Keratinocyte (primary cell): ENCODE data around the gene RACGAP1. TPM values are rescaled to one million over a fixed set of nuclear protein-coding genes. Genes with fewer than 3 reads are reported as not detected.

Experiments
- DNase-seq: peaks from one replicate; pipeline ENCODE4 v3.0.0-alpha.2; 2011; ENCODE audit warnings: low read depth, missing footprints, low spot score
- FAIRE-seq: peaks from 2 replicates; lab custom pipeline; 2011; peaks lifted over from hg19 to GRCh38; lab: Jason Lieb, UNC
- H2AFZ ChIP-seq: 2 replicates; pipeline ENCODE4 v1.6.0; 2012; ENCODE audit warnings: low read length, control low read depth, inconsistent platforms; ENCODE audit not compliant: control insufficient read depth
- H3K27ac ChIP-seq: 2 replicates; pipeline ENCODE4 v1.5.1; 2011; ENCODE audit warnings: low read length; ENCODE audit not compliant: control insufficient read depth, insufficient read depth
- H3K27me3 ChIP-seq: 3 replicates; pipeline ENCODE4 v1.6.0; 2011; ENCODE audit warnings: low read length; ENCODE audit not compliant: control insufficient read depth, insufficient read depth; ENCODE audit errors: extremely low read depth
- H3K36me3 ChIP-seq, 2 experiments: 2 replicates in 1 of 2; 3 replicates in 1 of 2; pipeline ENCODE4 v1.5.1; 2011; ENCODE audit warnings: low read length in 2 of 2, mild to moderate bottlenecking in 1 of 2; ENCODE audit not compliant: control insufficient read depth in 2 of 2, insufficient read depth in 2 of 2; ENCODE audit errors: extremely low read depth in 1 of 2
- H3K4me1 ChIP-seq: 3 replicates; pipeline ENCODE4 v1.5.1; 2011; ENCODE audit warnings: low read length; ENCODE audit not compliant: control insufficient read depth, insufficient read depth; ENCODE audit errors: extremely low read depth
- H3K4me2 ChIP-seq: 3 replicates; pipeline ENCODE4 v1.6.0; 2011; ENCODE audit warnings: low read depth, low read length; ENCODE audit not compliant: control insufficient read depth, insufficient read depth; ENCODE audit errors: extremely low read depth
- H3K4me3 ChIP-seq, 3 experiments: fragments of 200-600 bp in 1 of 3; sonication (generic) in 1 of 3; 2 replicates in 2 of 3; 3 replicates in 1 of 3; pipeline ENCODE4 v1.5.1; 2011 to 2016; ENCODE audit warnings: low read length in 3 of 3, mild to moderate bottlenecking in 3 of 3, control low read depth in 2 of 3, inconsistent platforms in 1 of 3, low read depth in 1 of 3, mixed read lengths in 1 of 3, mixed run types in 1 of 3, moderate library complexity in 1 of 3; ENCODE audit not compliant: control insufficient read depth in 2 of 3, insufficient read depth in 2 of 3; ENCODE audit errors: extremely low read depth in 1 of 3
- H3K79me2 ChIP-seq: 2 replicates; pipeline ENCODE4 v1.6.0; 2012; ENCODE audit warnings: low read length; ENCODE audit not compliant: control insufficient read depth, insufficient read depth
- H3K9ac ChIP-seq: 3 replicates; pipeline ENCODE4 v1.6.0; 2011; ENCODE audit warnings: low read length; ENCODE audit not compliant: control insufficient read depth, insufficient read depth; ENCODE audit errors: extremely low read depth
- H3K9me1 ChIP-seq: 3 replicates; pipeline ENCODE4 v1.6.0; 2011; ENCODE audit warnings: low read length; ENCODE audit not compliant: control insufficient read depth, insufficient read depth; ENCODE audit errors: extremely low read depth
- H3K9me3 ChIP-seq: 2 replicates; pipeline ENCODE4 v1.5.1; 2012; ENCODE audit warnings: low read depth, low read length; ENCODE audit not compliant: control insufficient read depth
- H4K20me1 ChIP-seq: 3 replicates; pipeline ENCODE4 v1.6.0; 2011; ENCODE audit warnings: low read length; ENCODE audit not compliant: control insufficient read depth, insufficient read depth; ENCODE audit errors: extremely low read depth
- EZH2 ChIP-seq: IDR thresholded peaks from one replicate; pipeline ENCODE4 v1.6.1; 2012; ENCODE audit warnings: inconsistent platforms, mild to moderate bottlenecking, low read length, moderate library complexity
- dilution Hi-C: fragments of 300-500 bp; cut with MboI; formaldehyde crosslinking; loops from one replicate; pipeline ENCODE4 v1.7.0; 2020; ENCODE audit warnings: low sequenced_read_pairs; ENCODE audit not compliant: extremely low pct_ligation_motif_present
- polyA plus RNA-seq, 5 experiments: library from polyadenylated mRNA; depleted of rRNA in 3 of 5; stranded (reverse) in 3 of 5; stranded (forward) in 1 of 5; unstranded in 1 of 5; fragments of >200 nt; gene quantifications; 1 replicate in 1 of 5; 2 replicates in 3 of 5; 3 replicates in 1 of 5; pipeline versions ENCODE4 v1.2.1 to v1.2.3, GENCODE V29; 2011 to 2012; ENCODE audit warnings: missing spikeins in 2 of 5, low read depth in 1 of 5, low replicate concordance in 1 of 5
- TF ChIP-seq, protein P1 (sequence below), 3 experiments: IDR thresholded peaks in 1 of 3; conservative IDR thresholded peaks in 1 of 3; optimal IDR thresholded peaks in 1 of 3; 2 replicates in 2 of 3; 3 replicates in 1 of 3; pipeline versions ENCODE3 to v1.5.1; 2011; ENCODE audit warnings: low read length in 3 of 3, mild to moderate bottlenecking in 3 of 3, moderate library complexity in 2 of 3, control low read depth in 1 of 3, inconsistent platforms in 1 of 3; ENCODE audit not compliant: insufficient read depth in 2 of 3; ENCODE audit errors: extremely low read depth in 1 of 3

RACGAP1 gene
- polyA plus RNA-seq, 1 donor (not counting 4 experiments of a cell fraction or from before 2014, with no cell fraction given), result 57.1 TPM

DNA sequence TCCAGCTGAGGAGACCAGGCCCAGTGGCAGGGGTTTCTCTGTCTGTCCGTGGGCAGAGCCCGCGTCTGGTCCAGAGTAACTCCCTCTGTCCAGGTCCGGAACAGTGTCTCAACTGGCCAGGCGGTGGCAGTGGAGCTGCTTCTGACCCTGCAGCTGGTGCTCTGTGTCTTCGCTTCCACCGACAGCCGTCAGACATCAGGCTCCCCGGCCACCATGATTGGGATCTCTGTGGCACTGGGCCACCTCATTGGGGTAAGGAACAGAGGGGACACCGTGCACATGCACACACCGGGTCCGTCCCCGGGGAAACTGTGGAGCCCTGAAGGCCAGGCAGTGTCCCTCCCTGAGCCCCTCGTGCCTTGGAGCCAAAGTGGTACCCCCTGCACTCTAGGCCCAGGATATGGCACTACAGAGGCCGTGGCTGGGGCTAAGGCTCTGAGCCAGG lies 51.0 kb downstream of the RACGAP1 start:
- Histone ChIP-seq H3K9me3 (no peaks in the 10 kb centered on the region), H3K9me1 (no peaks in the 10 kb centered on the region), H3K36me3 (no peaks in the 10 kb centered on the region), H2AFZ (no peak overlapping the region), H3K4me3 (no peak overlapping the region), H4K20me1 (no peaks in the 10 kb centered on the region), H3K9ac (no peak overlapping the region), H3K79me2 (no peaks in the 10 kb centered on the region), H3K27me3 (no peaks in the 10 kb centered on the region), H3K4me2 (no peak overlapping the region), H3K4me1 (peaks cover 12% of the 10 kb centered on the region), H3K27ac (no peak overlapping the region)
- no peak for DNase-seq
- no peak for FAIRE-seq
- no peak for TF ChIP-seq EZH2
- TF ChIP-seq, protein P1, sequence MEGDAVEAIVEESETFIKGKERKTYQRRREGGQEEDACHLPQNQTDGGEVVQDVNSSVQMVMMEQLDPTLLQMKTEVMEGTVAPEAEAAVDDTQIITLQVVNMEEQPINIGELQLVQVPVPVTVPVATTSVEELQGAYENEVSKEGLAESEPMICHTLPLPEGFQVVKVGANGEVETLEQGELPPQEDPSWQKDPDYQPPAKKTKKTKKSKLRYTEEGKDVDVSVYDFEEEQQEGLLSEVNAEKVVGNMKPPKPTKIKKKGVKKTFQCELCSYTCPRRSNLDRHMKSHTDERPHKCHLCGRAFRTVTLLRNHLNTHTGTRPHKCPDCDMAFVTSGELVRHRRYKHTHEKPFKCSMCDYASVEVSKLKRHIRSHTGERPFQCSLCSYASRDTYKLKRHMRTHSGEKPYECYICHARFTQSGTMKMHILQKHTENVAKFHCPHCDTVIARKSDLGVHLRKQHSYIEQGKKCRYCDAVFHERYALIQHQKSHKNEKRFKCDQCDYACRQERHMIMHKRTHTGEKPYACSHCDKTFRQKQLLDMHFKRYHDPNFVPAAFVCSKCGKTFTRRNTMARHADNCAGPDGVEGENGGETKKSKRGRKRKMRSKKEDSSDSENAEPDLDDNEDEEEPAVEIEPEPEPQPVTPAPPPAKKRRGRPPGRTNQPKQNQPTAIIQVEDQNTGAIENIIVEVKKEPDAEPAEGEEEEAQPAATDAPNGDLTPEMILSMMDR (optimal IDR thresholded peaks at IDR 0.05 in 1 of 3, IDR thresholded peaks at IDR 0.05 in 1 of 3, conservative IDR thresholded peaks at IDR 0.05 in 1 of 3; ENCODE audit: extremely low read depth in 1 of 3, insufficient read depth in 2 of 3, low read length in 3 of 3), result peak in 1 of 3 experiments; percentile 15
- dilution Hi-C loops, result no loop called here

DNA sequence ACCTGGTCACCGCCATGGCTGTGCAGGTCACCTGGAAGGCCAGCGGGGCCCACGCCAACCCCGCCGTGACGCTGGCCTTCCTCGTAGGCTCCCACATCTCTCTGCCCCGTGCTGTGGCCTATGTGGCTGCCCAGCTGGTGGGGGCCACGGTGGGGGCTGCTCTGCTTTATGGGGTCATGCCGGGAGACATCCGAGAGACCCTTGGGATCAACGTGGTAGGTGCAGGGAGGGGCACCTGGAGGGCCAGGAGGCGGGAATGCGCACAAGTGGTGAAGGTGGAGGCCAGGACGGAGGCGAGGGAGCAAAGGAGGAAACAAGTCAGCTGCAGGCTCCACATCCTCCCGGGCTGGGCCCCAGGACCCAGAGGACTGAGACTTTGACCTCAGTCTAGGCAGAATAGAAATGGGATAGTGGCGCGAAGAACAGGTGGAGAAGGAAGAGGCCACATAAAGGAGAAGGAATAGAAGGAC lies 51.9 kb downstream of the RACGAP1 start:
- Histone ChIP-seq H3K79me2 (no peaks in the 10 kb centered on the region), H3K9me1 (no peaks in the 10 kb centered on the region), H3K4me2 (no peak overlapping the region), H3K9ac (no peak overlapping the region), H3K36me3 (no peaks in the 10 kb centered on the region), H4K20me1 (no peaks in the 10 kb centered on the region), H3K9me3 (no peaks in the 10 kb centered on the region), H3K4me3 (no peak overlapping the region), H2AFZ (no peak overlapping the region), H3K4me1 (peaks cover 12% of the 10 kb centered on the region), H3K27ac (no peak overlapping the region), H3K27me3 (no peaks in the 10 kb centered on the region)
- FAIRE-seq (no peak), DNase-seq (no peak)
- dilution Hi-C loops, result no loop called here
- TF ChIP-seq, protein P1 (optimal IDR thresholded peaks at IDR 0.05 in 1 of 3, IDR thresholded peaks at IDR 0.05 in 1 of 3, conservative IDR thresholded peaks at IDR 0.05 in 1 of 3; ENCODE audit: extremely low read depth in 1 of 3, insufficient read depth in 2 of 3, low read length in 3 of 3), result no peak
- TF ChIP-seq EZH2, result no peak
